Peyer's patch (tissue), 4 donors: ENCODE results near the gene NEU2.

Experiments used
- POLR2A ChIP-seq, 2 donors: fragments of 450-650 bp; IDR thresholded peaks; one replicate each; pipeline ENCODE4 v1.5.1; 2017; ENCODE audit warnings: antibody characterized with exemption in 2 of 2, mild to moderate bottlenecking in 2 of 2, moderate library complexity in 2 of 2
- TF ChIP-seq, protein P1 (sequence below), 6 experiments: fragments of 450-650 bp in 4 of 6; fragments of 200-600 bp in 2 of 6; sonication (generic) in 1 of 6; IDR thresholded peaks; one replicate each; pipeline ENCODE4 v1.5.1; 2017 to 2019; ENCODE audit warnings: antibody characterized with exemption in 6 of 6, mild to moderate bottlenecking in 3 of 6, moderate library complexity in 1 of 6

DNA sequence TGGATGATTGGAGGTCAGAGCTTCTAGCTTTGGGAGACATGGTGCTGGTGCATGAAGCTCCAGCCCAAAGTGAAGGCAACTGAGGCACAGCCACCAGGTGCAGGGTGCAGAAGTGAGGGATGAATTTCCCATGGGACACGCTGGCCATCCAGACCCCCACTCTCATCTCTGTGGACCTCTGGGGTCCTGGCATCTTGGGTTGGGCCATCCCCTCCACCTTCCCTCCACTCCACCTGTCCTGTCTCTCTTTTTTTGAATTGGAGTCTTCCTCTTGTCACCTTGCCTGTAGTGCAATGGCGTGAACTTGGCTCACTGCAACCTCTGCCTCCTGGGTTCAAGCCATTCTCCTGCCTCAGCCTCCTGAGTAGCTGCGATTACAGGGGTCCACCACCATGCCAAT, 22.8 kb upstream of the NEU2 start:
- TF ChIP-seq, protein P1, sequence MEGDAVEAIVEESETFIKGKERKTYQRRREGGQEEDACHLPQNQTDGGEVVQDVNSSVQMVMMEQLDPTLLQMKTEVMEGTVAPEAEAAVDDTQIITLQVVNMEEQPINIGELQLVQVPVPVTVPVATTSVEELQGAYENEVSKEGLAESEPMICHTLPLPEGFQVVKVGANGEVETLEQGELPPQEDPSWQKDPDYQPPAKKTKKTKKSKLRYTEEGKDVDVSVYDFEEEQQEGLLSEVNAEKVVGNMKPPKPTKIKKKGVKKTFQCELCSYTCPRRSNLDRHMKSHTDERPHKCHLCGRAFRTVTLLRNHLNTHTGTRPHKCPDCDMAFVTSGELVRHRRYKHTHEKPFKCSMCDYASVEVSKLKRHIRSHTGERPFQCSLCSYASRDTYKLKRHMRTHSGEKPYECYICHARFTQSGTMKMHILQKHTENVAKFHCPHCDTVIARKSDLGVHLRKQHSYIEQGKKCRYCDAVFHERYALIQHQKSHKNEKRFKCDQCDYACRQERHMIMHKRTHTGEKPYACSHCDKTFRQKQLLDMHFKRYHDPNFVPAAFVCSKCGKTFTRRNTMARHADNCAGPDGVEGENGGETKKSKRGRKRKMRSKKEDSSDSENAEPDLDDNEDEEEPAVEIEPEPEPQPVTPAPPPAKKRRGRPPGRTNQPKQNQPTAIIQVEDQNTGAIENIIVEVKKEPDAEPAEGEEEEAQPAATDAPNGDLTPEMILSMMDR (IDR thresholded peaks at IDR 0.05) = no peak
- no peak for TF ChIP-seq POLR2A (IDR thresholded peaks at IDR 0.05)
